Gastrocnemius medialis (tissue), 4 donors: ENCODE data around the gene RB1. TPM values are rescaled to one million over a fixed set of nuclear protein-coding genes. Genes with fewer than 3 reads are reported as not detected.

Source experiments
- ATAC-seq, 2 donors: fragments of 150-250 bp; one replicate each; pipeline ENCODE4 v1.9.1; 2016
- DNase-seq, 2 donors: peaks; one replicate each; pipeline ENCODE4 v3.0.0-alpha.2; 2019
- H3K27ac ChIP-seq, 4 donors: fragments of 200-600 bp; sonication (generic); 1 replicate in 1 of 4; 2 replicates in 3 of 4; pipeline ENCODE4 v1.5.1; 2016 to 2018; ENCODE audit warnings: mild to moderate bottlenecking in 2 of 4, moderate library complexity in 1 of 4
- H3K27me3 ChIP-seq, 3 donors: fragments of 200-600 bp; sonication (generic) in 2 of 3; 1 replicate in 1 of 3; 2 replicates in 2 of 3; pipeline versions ENCODE4 v1.5.1 to v1.6.0; 2016 to 2019; ENCODE audit warnings: mild to moderate bottlenecking in 1 of 3, moderate library complexity in 1 of 3
- H3K36me3 ChIP-seq, 2 donors: fragments of 200-600 bp; sonication (generic) in 1 of 2; one replicate each; pipeline ENCODE4 v1.5.1; 2017 to 2018
- H3K4me1 ChIP-seq, 2 donors: fragments of 200-600 bp; sonication (generic) in 1 of 2; one replicate each; pipeline ENCODE4 v1.5.1; 2016 to 2017; ENCODE audit warnings: mild to moderate bottlenecking in 2 of 2
- H3K4me3 ChIP-seq, 4 donors: fragments of 200-600 bp; sonication (generic) in 3 of 4; 1 replicate in 1 of 4; 2 replicates in 3 of 4; pipeline ENCODE4 v1.5.1; 2016 to 2019; ENCODE audit warnings: mild to moderate bottlenecking in 2 of 4
- H3K9me3 ChIP-seq, 3 donors: fragments of 200-600 bp; sonication (generic) in 2 of 3; 1 replicate in 1 of 3; 2 replicates in 2 of 3; pipeline ENCODE4 v1.5.1; 2016 to 2019
- POLR2A ChIP-seq, 2 donors: fragments of 450-650 bp; IDR thresholded peaks; one replicate each; pipeline ENCODE4 v1.6.1; 2017; ENCODE audit warnings: antibody characterized with exemption in 2 of 2, mild to moderate bottlenecking in 2 of 2, moderate library complexity in 2 of 2
- in situ Hi-C, 4 donors: fragments of 200-750 bp; cut with MboI; loops; one replicate each; pipeline versions ENCODE4 v1.15.0 to v1.8.0; 2017; ENCODE audit warnings: low sequenced_read_pairs in 4 of 4
- intact Hi-C: fragments of 100-400 bp; cut with DNase I; formaldehyde crosslinking; loops from one replicate; pipeline ENCODE4 v1.15.1; 2023; ENCODE audit warnings: low total_unique reads
- total RNA-seq, 4 donors: library from RNA; depleted of rRNA; stranded (reverse); fragments of >200 nt; gene quantifications; one replicate each; pipeline versions ENCODE4 v1.1.0 to v1.2.3, GENCODE V29; 2016
- TF ChIP-seq, protein P1 (sequence below), 5 experiments: fragments of 450-650 bp in 3 of 5; fragments of 200-600 bp in 2 of 5; sonication (generic) in 2 of 5; IDR thresholded peaks in 4 of 5; conservative IDR thresholded peaks in 1 of 5; 1 replicate in 4 of 5; 2 replicates in 1 of 5; pipeline ENCODE4 v1.5.1; 2016 to 2019; ENCODE audit warnings: antibody characterized with exemption in 5 of 5, mild to moderate bottlenecking in 3 of 5, moderate library complexity in 3 of 5

RB1 gene
- total RNA-seq, 4 donors from 2014 or later = 29.3 to 45.6 (median 33.2) TPM

DNA sequence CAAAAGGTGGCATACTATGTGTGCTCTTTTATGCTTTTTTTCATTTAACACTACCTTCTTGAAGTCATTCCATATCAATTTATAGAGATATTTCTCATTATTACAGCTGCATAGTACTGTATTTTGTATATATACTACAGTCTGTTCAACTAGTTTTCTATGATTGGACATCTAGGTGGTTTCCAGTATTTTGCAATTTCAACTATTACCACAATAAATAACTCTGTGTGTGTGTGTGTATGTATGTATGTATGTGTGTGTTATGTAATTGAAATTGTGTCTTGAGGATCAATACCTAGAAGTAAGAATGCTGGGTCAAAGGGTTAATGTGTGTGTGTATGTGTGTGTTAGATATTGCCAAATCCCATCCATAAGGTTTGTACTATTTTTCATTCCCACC, 102.3 kb downstream of the RB1 start:
- Histone ChIP-seq H3K27me3 (no peaks in the 10 kb centered on the region), H3K4me1 (peaks cover 0 to 3% of the 10 kb centered on the region in 2 donors), H3K27ac (peak overlapping the region; percentile 58 to 71 (median 70)), H3K4me3 (no peak overlapping the region), H3K9me3 (no peaks in the 10 kb centered on the region), H3K36me3 (no peaks in the 10 kb centered on the region)
- intact Hi-C loops (no loop called here), in situ Hi-C loops (loop anchor here in 1 of 4 donors (25.0 kb wide), 1 partner anchor 181 kb away; no protein-coding TSS in a partner anchor)
- ATAC-seq (no peak), DNase-seq (no peak)
- no peak for TF ChIP-seq POLR2A (IDR thresholded peaks at IDR 0.05)
- TF ChIP-seq, protein P1, sequence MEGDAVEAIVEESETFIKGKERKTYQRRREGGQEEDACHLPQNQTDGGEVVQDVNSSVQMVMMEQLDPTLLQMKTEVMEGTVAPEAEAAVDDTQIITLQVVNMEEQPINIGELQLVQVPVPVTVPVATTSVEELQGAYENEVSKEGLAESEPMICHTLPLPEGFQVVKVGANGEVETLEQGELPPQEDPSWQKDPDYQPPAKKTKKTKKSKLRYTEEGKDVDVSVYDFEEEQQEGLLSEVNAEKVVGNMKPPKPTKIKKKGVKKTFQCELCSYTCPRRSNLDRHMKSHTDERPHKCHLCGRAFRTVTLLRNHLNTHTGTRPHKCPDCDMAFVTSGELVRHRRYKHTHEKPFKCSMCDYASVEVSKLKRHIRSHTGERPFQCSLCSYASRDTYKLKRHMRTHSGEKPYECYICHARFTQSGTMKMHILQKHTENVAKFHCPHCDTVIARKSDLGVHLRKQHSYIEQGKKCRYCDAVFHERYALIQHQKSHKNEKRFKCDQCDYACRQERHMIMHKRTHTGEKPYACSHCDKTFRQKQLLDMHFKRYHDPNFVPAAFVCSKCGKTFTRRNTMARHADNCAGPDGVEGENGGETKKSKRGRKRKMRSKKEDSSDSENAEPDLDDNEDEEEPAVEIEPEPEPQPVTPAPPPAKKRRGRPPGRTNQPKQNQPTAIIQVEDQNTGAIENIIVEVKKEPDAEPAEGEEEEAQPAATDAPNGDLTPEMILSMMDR (IDR thresholded peaks at IDR 0.05 in 4 of 5, conservative IDR thresholded peaks at IDR 0.05 in 1 of 5) = no peak

DNA sequence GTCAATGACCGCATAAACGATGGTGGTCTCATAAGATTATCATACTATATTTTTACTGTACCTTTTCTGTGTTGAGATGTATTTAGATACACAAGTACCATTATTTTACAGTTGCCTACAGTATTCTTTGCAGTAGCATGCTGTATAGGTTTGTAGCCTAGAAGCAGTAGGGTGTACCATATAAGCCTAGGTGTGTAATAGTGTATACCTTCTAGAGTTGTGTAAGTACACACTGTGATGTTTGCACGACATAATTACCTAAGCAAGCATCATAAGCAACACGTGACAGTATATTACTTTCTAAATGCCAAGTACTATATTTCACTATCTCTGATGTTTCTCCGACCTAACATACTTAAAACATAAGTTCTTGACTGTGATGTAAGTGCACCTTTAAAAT, 106.6 kb downstream of the RB1 start:
- TF ChIP-seq POLR2A (IDR thresholded peaks at IDR 0.05) = peak in 1 of 2 donors; percentile 50
- TF ChIP-seq, protein P1 (IDR thresholded peaks at IDR 0.05 in 4 of 5, conservative IDR thresholded peaks at IDR 0.05 in 1 of 5) = no peak
- in situ Hi-C loops = loop anchor here in 1 of 4 donors (25.0 kb wide), 1 partner anchor 177 kb away; no protein-coding TSS in a partner anchor
- ATAC-seq = no peak
- no peaks in the 10 kb centered on the region for H3K9me3 ChIP-seq
- intact Hi-C loops = loop anchor here (5.0 kb wide), 1 partner anchor 82 kb away; no protein-coding TSS in a partner anchor
- no peak for DNase-seq
- H3K4me3 ChIP-seq = peak overlapping the region; percentile 40 to 52 (median 50)
- H3K4me1 ChIP-seq = no peaks in the 10 kb centered on the region
- peak overlapping the region; percentile 49 to 70 (median 62) for H3K27ac ChIP-seq
- H3K27me3 ChIP-seq = no peaks in the 10 kb centered on the region
- no peaks in the 10 kb centered on the region for H3K36me3 ChIP-seq

DNA sequence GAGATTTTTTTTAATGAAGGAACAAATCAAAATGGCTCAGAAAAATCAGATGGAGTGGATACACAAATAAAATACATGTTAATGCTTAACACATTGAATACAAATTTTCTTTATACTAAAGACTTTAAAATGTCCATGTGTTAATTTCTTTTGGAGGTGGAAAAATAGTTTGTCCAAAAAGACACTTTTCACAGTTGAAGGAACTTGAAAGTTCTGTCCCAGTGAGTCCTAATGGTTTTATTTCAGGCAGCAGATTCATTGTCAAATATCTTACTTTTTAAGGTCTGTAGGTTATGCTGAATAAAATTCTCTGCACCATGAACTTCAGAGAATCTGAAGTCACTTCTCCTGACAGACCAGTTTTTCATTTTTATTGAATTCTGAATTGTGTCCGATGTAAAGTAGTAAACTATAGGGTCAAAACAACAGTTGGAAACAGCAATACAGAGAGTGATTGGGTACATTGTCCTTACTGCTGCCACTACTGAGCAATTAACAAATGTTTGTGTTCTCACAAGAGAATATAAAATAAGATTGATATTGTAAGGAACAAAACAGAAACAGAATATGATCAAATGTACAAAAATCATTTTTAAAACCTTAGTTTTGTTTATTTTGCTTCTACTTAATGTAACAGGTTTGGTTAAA, 107.7 kb downstream of the RB1 start:
- Histone ChIP-seq H3K27ac (peak overlapping the region; percentile 49 to 70 (median 62)), H3K4me1 (no peaks in the 10 kb centered on the region), H3K4me3 (peak overlapping the region; percentile 46 to 52 (median 50)), H3K27me3 (no peaks in the 10 kb centered on the region), H3K36me3 (no peaks in the 10 kb centered on the region), H3K9me3 (no peaks in the 10 kb centered on the region)
- DNase-seq (no peak), ATAC-seq (no peak)
- intact Hi-C loops (loop anchor here (5.0 kb wide), 1 partner anchor 81 kb away; no protein-coding TSS in a partner anchor), in situ Hi-C loops (loop anchor here in 1 of 4 donors (25.0 kb wide), 1 partner anchor 176 kb away; no protein-coding TSS in a partner anchor)
- TF ChIP-seq, protein P1 (IDR thresholded peaks at IDR 0.05 in 4 of 5, conservative IDR thresholded peaks at IDR 0.05 in 1 of 5) = no peak
- no peak for TF ChIP-seq POLR2A (IDR thresholded peaks at IDR 0.05)

DNA sequence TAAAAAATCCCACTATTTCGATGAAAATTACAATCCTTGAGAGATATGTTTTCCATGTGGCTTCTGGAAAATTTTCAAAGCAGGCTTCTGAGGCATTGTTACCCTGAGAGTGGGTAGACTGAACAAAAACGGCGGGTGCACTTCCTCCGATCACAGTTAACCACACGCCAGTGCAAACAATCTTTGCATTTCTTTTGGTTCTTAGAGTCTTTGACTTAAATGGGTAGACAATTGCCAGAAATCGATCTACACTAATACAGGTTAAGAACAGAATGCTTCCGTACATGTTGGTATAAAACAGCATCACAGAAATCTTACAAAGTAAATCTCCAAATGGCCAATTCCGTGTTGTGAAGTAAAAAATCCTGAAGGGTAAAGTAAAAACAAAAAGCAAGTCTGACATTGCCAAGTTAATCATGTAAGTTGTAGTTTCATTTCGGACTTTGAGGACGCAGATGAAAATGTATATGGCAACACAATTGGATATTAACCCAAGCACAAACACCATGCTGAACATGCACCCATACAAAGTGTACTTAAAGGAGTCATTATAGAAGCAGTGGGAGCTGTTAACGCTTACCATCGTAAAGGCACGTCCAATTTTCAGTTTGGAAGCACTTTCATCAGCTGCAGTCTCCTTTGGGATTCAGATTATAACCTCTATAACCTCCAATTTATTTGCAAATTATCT, 108.4 kb downstream of the RB1 start:
- Histone ChIP-seq H3K4me1 (no peaks in the 10 kb centered on the region), H3K4me3 (peak overlapping the region; percentile 46 to 52 (median 50)), H3K9me3 (no peaks in the 10 kb centered on the region), H3K27ac (peak overlapping the region; percentile 49 to 70 (median 62)), H3K36me3 (peaks cover 0 to under 1% of the 10 kb centered on the region in 2 donors), H3K27me3 (no peaks in the 10 kb centered on the region)
- no peak for TF ChIP-seq POLR2A (IDR thresholded peaks at IDR 0.05)
- TF ChIP-seq, protein P1 (IDR thresholded peaks at IDR 0.05 in 4 of 5, conservative IDR thresholded peaks at IDR 0.05 in 1 of 5) = no peak
- intact Hi-C loops (loop anchor here (5.0 kb wide), 1 partner anchor 80 kb away; no protein-coding TSS in a partner anchor), in situ Hi-C loops (loop anchor here in 1 of 4 donors (25.0 kb wide), 1 partner anchor 175 kb away; no protein-coding TSS in a partner anchor)
- DNase-seq = no peak
- no peak for ATAC-seq
